ENCODE data around the gene MMRN2. TPM values are rescaled to one million over a fixed set of nuclear protein-coding genes. Genes with fewer than 3 reads are reported as not detected.

MMRN2 gene
- total RNA-seq, 4 donors from 2014 or later: 2.8 to 16.5 (median 12.6) TPM

DNA sequence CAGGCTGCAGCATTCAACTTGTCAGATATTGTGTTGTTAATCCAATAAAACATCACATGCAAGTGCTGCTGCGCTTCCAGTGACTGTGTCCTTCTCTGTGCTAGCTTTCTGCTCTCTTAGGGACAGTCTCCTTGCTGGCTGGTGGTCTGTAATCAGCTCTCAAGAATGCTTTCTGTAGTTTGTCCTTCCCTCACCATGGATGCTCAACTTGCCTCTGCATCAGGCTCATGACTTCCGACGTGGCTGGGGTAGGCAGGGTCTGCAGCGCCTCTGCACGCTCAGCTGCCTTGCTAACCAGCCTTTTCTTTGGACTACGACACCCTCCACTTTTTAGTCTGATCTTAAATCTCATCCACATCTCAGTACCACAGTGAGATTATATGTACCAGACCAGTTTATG, 58.3 kb downstream of the MMRN2 start:
- no peak overlapping the region for H3K27ac ChIP-seq
- no peak for DNase-seq

DNA sequence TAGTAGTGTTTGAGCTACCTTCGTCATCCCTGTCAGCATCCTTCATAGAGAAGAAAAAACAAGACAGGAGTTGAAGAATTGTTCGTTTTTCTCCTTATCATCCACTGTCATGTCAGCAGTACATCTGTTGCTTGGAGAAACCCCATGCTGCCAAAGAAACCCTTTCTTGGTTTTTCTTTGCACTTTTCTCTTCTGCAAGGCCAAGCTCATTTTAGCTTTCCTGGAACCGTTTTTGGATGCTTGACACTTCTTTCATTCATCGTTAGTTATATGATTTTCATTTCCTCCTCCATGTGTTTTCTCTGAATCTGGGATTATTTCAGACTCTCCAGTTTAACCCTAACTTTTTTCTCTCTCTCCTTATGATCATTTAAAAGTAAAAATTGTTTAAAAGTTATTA, 58.9 kb downstream of the MMRN2 start:
- peaks cover 0 to 29% (median 0%) of the 10 kb centered on the region in 3 donors for H3K36me3 ChIP-seq
- no peak overlapping the region for H3K4me3 ChIP-seq
- no peak overlapping the region for H3K27ac ChIP-seq
- H3K4me1 ChIP-seq: no peaks in the 10 kb centered on the region
- no peaks in the 10 kb centered on the region for H3K9me3 ChIP-seq
- DNase-seq: no peak
- TF ChIP-seq POLR2A (IDR thresholded peaks at IDR 0.05): no peak
- TF ChIP-seq, protein P1, sequence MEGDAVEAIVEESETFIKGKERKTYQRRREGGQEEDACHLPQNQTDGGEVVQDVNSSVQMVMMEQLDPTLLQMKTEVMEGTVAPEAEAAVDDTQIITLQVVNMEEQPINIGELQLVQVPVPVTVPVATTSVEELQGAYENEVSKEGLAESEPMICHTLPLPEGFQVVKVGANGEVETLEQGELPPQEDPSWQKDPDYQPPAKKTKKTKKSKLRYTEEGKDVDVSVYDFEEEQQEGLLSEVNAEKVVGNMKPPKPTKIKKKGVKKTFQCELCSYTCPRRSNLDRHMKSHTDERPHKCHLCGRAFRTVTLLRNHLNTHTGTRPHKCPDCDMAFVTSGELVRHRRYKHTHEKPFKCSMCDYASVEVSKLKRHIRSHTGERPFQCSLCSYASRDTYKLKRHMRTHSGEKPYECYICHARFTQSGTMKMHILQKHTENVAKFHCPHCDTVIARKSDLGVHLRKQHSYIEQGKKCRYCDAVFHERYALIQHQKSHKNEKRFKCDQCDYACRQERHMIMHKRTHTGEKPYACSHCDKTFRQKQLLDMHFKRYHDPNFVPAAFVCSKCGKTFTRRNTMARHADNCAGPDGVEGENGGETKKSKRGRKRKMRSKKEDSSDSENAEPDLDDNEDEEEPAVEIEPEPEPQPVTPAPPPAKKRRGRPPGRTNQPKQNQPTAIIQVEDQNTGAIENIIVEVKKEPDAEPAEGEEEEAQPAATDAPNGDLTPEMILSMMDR (IDR thresholded peaks at IDR 0.05): no peak
- no peaks in the 10 kb centered on the region for H3K27me3 ChIP-seq

More for the DNA sequence above, 58.3 kb downstream of the MMRN2 start:
- Histone ChIP-seq H3K4me1 (no peaks in the 10 kb centered on the region), H3K27me3 (no peaks in the 10 kb centered on the region), H3K9me3 (no peaks in the 10 kb centered on the region), H3K36me3 (peaks cover 0 to 34% (median 0%) of the 10 kb centered on the region in 3 donors), H3K4me3 (no peak overlapping the region)
- TF ChIP-seq POLR2A (IDR thresholded peaks at IDR 0.05): no peak
- TF ChIP-seq, protein P1 (IDR thresholded peaks at IDR 0.05): no peak

DNA sequence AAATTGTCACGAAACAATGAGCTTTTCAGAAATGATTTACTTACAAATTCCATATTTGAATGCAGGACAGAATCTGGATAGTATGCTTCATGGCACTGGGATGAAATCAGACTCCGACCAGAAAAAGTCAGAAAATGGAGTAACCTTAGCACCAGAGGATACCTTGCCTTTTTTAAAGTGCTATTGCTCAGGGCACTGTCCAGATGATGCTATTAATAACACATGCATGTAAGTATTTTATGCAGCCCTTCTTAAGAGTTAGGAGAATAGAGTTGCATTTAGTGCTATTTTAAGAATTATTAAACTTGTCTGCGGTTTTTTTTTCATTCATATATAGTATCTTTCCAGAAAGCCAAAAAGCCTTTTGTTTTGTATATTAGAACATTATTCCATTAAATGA, 67.4 kb downstream of the MMRN2 start:
- no peak for DNase-seq
- H3K4me3 ChIP-seq: no peak overlapping the region
- H3K27ac ChIP-seq: no peak overlapping the region
- peaks cover 0 to 13% (median 0%) of the 10 kb centered on the region in 3 donors for H3K36me3 ChIP-seq
- no peaks in the 10 kb centered on the region for H3K9me3 ChIP-seq
- no peak for TF ChIP-seq POLR2A (IDR thresholded peaks at IDR 0.05)
- TF ChIP-seq, protein P1 (IDR thresholded peaks at IDR 0.05): no peak
- no peaks in the 10 kb centered on the region for H3K27me3 ChIP-seq
- H3K4me1 ChIP-seq: peaks cover 0 to 6% (median 0%) of the 10 kb centered on the region in 4 donors

DNA sequence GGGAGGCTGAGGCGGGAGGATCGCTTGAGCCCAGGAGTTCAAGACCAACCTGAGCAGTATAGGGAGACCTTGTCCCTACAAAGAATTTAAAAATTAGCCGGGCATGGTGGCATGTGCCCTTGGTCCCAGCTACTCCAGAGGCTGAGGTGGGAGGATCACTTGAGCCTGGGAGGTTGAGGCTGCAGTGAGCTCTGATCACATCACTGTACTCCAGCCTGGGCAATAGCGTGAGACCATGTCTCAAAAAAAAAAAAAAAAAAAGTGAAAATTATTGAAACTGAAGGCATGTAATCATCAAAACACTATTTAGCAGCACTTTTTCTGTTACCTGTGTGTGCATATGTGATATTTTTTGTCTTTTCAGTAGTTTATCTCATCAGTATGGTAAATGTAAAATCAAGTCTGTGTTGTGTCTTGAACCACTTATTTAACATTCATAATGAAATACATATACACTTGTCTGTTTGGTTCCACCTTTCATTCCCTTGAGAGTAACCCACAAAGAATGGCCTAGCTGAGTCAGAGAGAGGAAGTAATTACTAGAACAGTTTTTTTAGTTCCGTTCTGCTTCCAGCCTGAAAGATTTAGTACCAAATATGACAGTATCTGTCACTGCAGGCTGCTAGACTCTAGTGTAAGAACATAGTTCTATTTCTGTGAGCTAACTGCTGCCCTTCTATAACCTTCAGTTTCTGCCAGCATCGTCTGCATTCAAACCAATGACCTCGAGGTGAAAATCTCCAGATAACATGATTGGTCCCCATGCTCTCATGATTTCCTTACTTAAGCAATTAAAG, 68.6 kb downstream of the MMRN2 start:
- peaks cover 0 to 13% (median 0%) of the 10 kb centered on the region in 3 donors for H3K36me3 ChIP-seq
- H3K27me3 ChIP-seq: no peaks in the 10 kb centered on the region
- H3K4me3 ChIP-seq: no peak overlapping the region
- DNase-seq: no peak
- H3K9me3 ChIP-seq: no peaks in the 10 kb centered on the region
- no peak for TF ChIP-seq POLR2A (IDR thresholded peaks at IDR 0.05)
- TF ChIP-seq, protein P1 (IDR thresholded peaks at IDR 0.05): no peak
- no peak overlapping the region for H3K27ac ChIP-seq
- peaks cover 0 to 6% (median 0%) of the 10 kb centered on the region in 4 donors for H3K4me1 ChIP-seq

Small RNA genes within 50 kb of the gene (small RNA-seq; reads per million reads assigned to genes)
- gene BMS1P3: 0 reads per million in 2 donors
- gene RNU1-19P: 0 reads per million in 2 donors

Other genes starting within 250 kb of the MMRN2 start
- 10 to 100 TPM; 17.1 to 40.1 (median 24.9) TPM for gene BMPR1A, start 201.0 kb downstream of the MMRN2 start, total RNA-seq
- gene SNCG, start 984 bp upstream of the MMRN2 start, total RNA-seq: 1 to 10 TPM in 2 of 4 donors, not detected in 2; 2.4 to 8.2 TPM
- gene ADIRF, start 10.9 kb upstream of the MMRN2 start, total RNA-seq: 100 to 1,000 TPM in 3 of 4 donors, 10 to 100 TPM in 1; 86.6 to 605 (median 431) TPM
- gene FAM25A, start 62.7 kb upstream of the MMRN2 start, total RNA-seq: not detected
- gene GLUD1, start 137.2 kb upstream of the MMRN2 start, total RNA-seq: 100 to 1,000 TPM; 116 to 308 (median 168) TPM
- gene SHLD2, start 137.6 kb upstream of the MMRN2 start, total RNA-seq: 10 to 100 TPM; 35.2 to 55.3 (median 46.0) TPM